ENCODE measurements around the gene DHRS3.
"Not testable (repeated sequence)": the region's sequence is repeated elsewhere in the genome, so short reads cannot be mapped to it uniquely, and the experiment has no call there.

Gene DHRS3, protein sequence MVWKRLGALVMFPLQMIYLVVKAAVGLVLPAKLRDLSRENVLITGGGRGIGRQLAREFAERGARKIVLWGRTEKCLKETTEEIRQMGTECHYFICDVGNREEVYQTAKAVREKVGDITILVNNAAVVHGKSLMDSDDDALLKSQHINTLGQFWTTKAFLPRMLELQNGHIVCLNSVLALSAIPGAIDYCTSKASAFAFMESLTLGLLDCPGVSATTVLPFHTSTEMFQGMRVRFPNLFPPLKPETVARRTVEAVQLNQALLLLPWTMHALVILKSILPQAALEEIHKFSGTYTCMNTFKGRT

GRCh38 chr1:12617901-12618660 lies at the start of gene DHRS3:
TSS of gene DHRS3 (minus strand) at chr1:12618210. CDS start at chr1:12617348, 862 bp downstream.
- H3K4me3 ChIP-seq (ENCODE audit: insufficient read length, low read depth) = peak within 1 kb of the TSS; percentile 76
- no peak for DNase-seq (ENCODE audit: low read depth, low spot score)
- TF ChIP-seq YY1 (IDR thresholded peaks at IDR 0.05; ENCODE audit: insufficient read depth, insufficient read length) = no peak
- TF ChIP-seq SUZ12 (IDR thresholded peaks at IDR 0.05; ENCODE audit: extremely low read depth, insufficient read depth, insufficient read length) = no peak
- TF ChIP-seq ZNF274 (IDR thresholded peaks at IDR 0.05; ENCODE audit: low read depth, low read length) = no peak
- H3K27me3 ChIP-seq (ENCODE audit: insufficient read depth, insufficient read length) = no peaks in the 10 kb centered on the region
- H3K9ac ChIP-seq (ENCODE audit: insufficient read length, low read depth) = peak within 1 kb of the TSS; percentile 95
- no peaks in the 10 kb centered on the region for H3K9me3 ChIP-seq (ENCODE audit: insufficient read depth, low read length)
- no peaks in the 10 kb centered on the region for H3K36me3 ChIP-seq (ENCODE audit: insufficient read depth, insufficient read length, low read length)
- peaks cover 9% of the 10 kb centered on the region for H3K4me1 ChIP-seq (ENCODE audit: insufficient read depth, insufficient read length)

DNA sequence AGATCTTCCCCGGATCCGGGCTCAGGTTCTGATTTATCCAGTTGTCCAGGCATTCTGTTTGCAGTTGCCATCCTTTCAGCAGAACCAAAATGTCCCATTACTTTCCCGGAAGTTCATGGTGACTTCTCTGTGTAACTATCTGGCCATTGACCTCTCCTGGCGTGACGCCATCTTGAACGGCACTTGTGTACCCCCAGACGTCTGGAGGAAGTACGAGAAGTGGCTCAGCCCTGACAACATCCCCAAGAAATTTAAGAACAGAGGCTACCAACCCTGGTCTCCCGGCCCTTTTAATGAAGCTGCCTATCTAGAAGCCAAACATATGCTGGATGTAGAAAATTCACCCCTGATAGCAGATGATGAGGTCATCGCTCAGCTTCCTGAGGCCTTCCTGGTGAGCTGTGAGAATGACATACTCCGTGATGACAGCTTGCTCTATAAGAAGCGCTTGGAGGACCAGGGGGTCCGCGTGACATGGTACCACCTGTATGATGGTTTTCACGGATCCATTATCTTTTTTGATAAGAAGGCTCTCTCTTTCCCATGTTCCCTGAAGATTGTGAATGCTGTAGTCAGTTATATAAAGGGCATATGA lies 48.2 kb upstream of the DHRS3 start:
- DNase-seq (ENCODE audit: low read depth, low spot score) = no peak
- no peaks in the 10 kb centered on the region for H3K4me1 ChIP-seq (ENCODE audit: insufficient read depth, insufficient read length)
- H3K4me3 ChIP-seq (ENCODE audit: insufficient read length, low read depth) = no peak overlapping the region
- no peak overlapping the region for H3K9ac ChIP-seq (ENCODE audit: insufficient read length, low read depth)
- H3K36me3 ChIP-seq (ENCODE audit: insufficient read depth, insufficient read length, low read length) = no peaks in the 10 kb centered on the region
- TF ChIP-seq YY1 (IDR thresholded peaks at IDR 0.05; ENCODE audit: insufficient read depth, insufficient read length) = no peak
- no peak for TF ChIP-seq SUZ12 (IDR thresholded peaks at IDR 0.05; ENCODE audit: extremely low read depth, insufficient read depth, insufficient read length)
- TF ChIP-seq ZNF274 (IDR thresholded peaks at IDR 0.05; ENCODE audit: low read depth, low read length) = no peak
- no peaks in the 10 kb centered on the region for H3K27me3 ChIP-seq (ENCODE audit: insufficient read depth, insufficient read length)
- peaks cover 21% of the 10 kb centered on the region; the same call in 1 of the 2 replicates for H3K9me3 ChIP-seq (ENCODE audit: insufficient read depth, low read length)

GRCh38 chr1:12665511-12665910 lies 47.5 kb upstream of the DHRS3 start:
- no peak for TF ChIP-seq YY1 (IDR thresholded peaks at IDR 0.05; ENCODE audit: insufficient read depth, insufficient read length)
- no peak for TF ChIP-seq ZNF274 (IDR thresholded peaks at IDR 0.05; ENCODE audit: low read depth, low read length)
- no peak for TF ChIP-seq SUZ12 (IDR thresholded peaks at IDR 0.05; ENCODE audit: extremely low read depth, insufficient read depth, insufficient read length)
- H3K4me3 ChIP-seq (ENCODE audit: insufficient read length, low read depth) = no peak overlapping the region
- no peak overlapping the region for H3K9ac ChIP-seq (ENCODE audit: insufficient read length, low read depth)
- H3K36me3 ChIP-seq (ENCODE audit: insufficient read depth, insufficient read length, low read length) = no peaks in the 10 kb centered on the region
- no peaks in the 10 kb centered on the region for H3K4me1 ChIP-seq (ENCODE audit: insufficient read depth, insufficient read length)
- no peaks in the 10 kb centered on the region for H3K27me3 ChIP-seq (ENCODE audit: insufficient read depth, insufficient read length)
- no peak for DNase-seq (ENCODE audit: low read depth, low spot score)
- peaks cover 21% of the 10 kb centered on the region; the same call in 1 of the 2 replicates for H3K9me3 ChIP-seq (ENCODE audit: insufficient read depth, low read length)

- H3K36me3 ChIP-seq (ENCODE audit: insufficient read depth, insufficient read length, low read length) = no peaks in the 10 kb centered on the region
- 0 out of 2 replicates have a peak, but pooled peaks cover 7% of the 10 kb centered on the region for H3K9me3 ChIP-seq (ENCODE audit: insufficient read depth, low read length)
- H3K9ac ChIP-seq (ENCODE audit: insufficient read length, low read depth) = no peak overlapping the region
- no peak overlapping the region for H3K4me3 ChIP-seq (ENCODE audit: insufficient read length, low read depth)
- TF ChIP-seq YY1 (IDR thresholded peaks at IDR 0.05; ENCODE audit: insufficient read depth, insufficient read length) (no peak), ZNF274 (IDR thresholded peaks at IDR 0.05; ENCODE audit: low read depth, low read length) (no peak), SUZ12 (IDR thresholded peaks at IDR 0.05; ENCODE audit: extremely low read depth, insufficient read depth, insufficient read length) (no peak)
- H3K4me1 ChIP-seq (ENCODE audit: insufficient read depth, insufficient read length) = no peaks in the 10 kb centered on the region
- no peak for DNase-seq (ENCODE audit: low read depth, low spot score)
- H3K27me3 ChIP-seq (ENCODE audit: insufficient read depth, insufficient read length) = no peaks in the 10 kb centered on the region
Observed at GRCh38 chr1:12662556-12662955, 44.5 kb upstream of the DHRS3 start.

DNA sequence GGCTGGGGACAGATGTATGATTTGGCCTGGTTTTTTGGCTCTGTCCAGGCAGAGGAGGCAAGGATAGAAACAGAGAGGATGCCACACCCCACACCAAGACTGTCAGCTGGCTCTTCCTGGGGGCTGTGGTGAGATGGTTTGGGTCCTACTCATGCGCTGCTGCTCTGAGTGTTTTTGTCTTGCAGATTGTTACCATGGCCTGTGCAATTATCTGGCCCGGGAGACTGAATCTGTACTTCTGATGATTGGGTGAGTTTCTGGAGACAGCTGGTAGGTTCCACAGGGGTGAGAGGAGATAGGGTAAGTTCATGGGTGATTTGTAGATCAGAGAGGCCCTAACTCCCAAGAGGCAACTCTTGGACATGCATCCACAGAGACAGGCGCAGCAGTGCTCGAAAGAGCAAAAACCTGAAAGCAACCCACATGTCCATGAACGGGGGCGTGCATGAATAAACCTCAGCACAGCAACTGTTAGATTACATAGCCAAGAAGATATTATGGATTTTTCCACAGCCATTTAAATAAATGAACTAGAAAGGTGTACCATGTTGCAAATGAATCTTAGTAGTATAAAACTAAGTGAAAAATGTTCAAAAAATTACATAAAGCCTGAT lies 43.7 kb upstream of the DHRS3 start:
- Histone ChIP-seq H3K27me3 (ENCODE audit: insufficient read depth, insufficient read length) (no peaks in the 10 kb centered on the region), H3K4me3 (ENCODE audit: insufficient read length, low read depth) (no peak overlapping the region), H3K36me3 (ENCODE audit: insufficient read depth, insufficient read length, low read length) (no peaks in the 10 kb centered on the region), H3K9me3 (ENCODE audit: insufficient read depth, low read length) (0 out of 2 replicates have a peak, but pooled peaks cover 6% of the 10 kb centered on the region), H3K9ac (ENCODE audit: insufficient read length, low read depth) (no peak overlapping the region), H3K4me1 (ENCODE audit: insufficient read depth, insufficient read length) (no peaks in the 10 kb centered on the region)
- DNase-seq (ENCODE audit: low read depth, low spot score) = no peak
- TF ChIP-seq ZNF274 (IDR thresholded peaks at IDR 0.05; ENCODE audit: low read depth, low read length) = no peak
- no peak for TF ChIP-seq YY1 (IDR thresholded peaks at IDR 0.05; ENCODE audit: insufficient read depth, insufficient read length)
- TF ChIP-seq SUZ12 (IDR thresholded peaks at IDR 0.05; ENCODE audit: extremely low read depth, insufficient read depth, insufficient read length) = no peak

DNA sequence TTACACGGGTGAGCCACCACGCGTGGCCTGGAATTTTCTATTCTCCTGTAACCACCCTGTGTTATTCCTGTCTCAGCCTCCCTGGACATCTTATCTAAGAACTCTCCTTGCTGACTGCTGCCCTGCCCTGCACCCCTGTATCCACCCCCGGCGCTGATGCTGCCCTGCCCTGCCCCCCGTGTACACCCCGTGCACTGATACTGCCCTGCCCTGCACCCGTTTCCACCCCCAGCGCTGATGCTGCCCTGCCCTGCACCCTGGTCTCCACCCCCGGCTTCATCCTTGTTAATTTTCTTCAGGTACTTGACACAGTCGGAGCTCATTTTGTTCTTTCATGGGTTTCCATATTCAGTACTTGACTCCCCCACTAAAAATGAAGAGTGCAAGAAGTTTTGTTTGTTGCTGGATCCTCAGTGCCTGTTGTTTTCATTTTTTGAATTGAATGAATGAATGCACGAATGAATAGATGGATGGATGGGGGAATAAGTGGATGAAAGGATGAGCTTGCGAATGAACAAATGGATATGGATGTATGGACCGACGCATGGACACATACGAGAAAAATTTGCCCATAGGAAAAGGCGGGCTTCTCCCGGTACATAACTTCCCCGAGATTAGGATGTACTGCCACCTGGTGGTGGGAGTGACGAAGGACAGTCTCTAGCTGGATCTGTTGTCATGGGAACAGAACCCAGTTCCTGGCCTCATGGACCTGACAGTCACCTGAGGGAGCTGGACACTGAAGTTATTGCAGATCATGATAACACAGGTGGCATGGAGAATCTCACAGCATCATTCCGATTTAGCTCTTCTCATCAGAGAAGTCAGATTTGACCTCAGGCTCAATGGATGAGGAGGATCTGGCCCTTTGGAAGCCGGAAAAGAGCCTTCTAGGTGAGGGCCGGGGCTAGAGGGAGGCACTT lies 40.8 kb upstream of the DHRS3 start:
- no peak overlapping the region for H3K4me3 ChIP-seq (ENCODE audit: insufficient read length, low read depth)
- peaks cover 6% of the 10 kb centered on the region; the same call in 1 of the 2 replicates for H3K9me3 ChIP-seq (ENCODE audit: insufficient read depth, low read length)
- H3K4me1 ChIP-seq (ENCODE audit: insufficient read depth, insufficient read length) = no peaks in the 10 kb centered on the region
- H3K36me3 ChIP-seq (ENCODE audit: insufficient read depth, insufficient read length, low read length) = no peaks in the 10 kb centered on the region
- H3K9ac ChIP-seq (ENCODE audit: insufficient read length, low read depth) = no peak overlapping the region
- DNase-seq (ENCODE audit: low read depth, low spot score) = peak; percentile 68
- TF ChIP-seq SUZ12 (IDR thresholded peaks at IDR 0.05; ENCODE audit: extremely low read depth, insufficient read depth, insufficient read length) (no peak), YY1 (IDR thresholded peaks at IDR 0.05; ENCODE audit: insufficient read depth, insufficient read length) (no peak), ZNF274 (IDR thresholded peaks at IDR 0.05; ENCODE audit: low read depth, low read length) (no peak)
- no peaks in the 10 kb centered on the region for H3K27me3 ChIP-seq (ENCODE audit: insufficient read depth, insufficient read length)

DNA sequence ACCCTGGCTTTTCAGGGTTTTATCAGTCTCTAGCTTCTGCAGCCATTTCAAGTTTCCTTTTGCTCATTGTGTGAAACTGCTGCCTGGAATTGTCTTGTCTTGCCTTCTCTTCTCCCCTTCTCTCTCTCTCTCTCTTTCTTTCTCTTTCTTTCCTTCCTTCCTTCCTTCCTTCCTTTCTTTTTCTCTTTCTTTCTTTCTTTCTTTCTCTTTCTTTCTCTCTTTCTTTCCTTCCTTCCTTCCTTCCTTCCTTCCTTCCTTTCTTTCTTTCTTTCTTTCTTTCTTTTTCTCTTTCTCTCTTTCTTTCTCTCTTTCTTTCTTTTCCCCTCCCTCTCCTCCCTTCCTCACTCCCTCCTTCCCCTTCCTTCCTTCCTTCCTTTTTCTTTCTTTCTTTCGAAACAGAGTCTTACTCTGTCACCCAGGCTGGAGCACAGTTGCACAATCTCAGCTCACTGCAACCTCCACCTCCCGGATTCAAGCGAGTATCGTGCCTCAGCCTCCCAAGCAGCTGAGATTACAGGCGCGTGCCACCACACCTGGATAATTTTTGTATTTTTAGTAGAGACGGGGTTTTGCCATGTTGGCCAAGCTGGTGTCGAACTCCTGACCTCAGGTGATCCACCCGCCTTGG lies 40.0 kb upstream of the DHRS3 start:
- H3K4me3 ChIP-seq (ENCODE audit: insufficient read length, low read depth); H3K27me3 ChIP-seq (ENCODE audit: insufficient read depth, insufficient read length); H3K36me3 ChIP-seq (ENCODE audit: insufficient read depth, insufficient read length, low read length); H3K9ac ChIP-seq (ENCODE audit: insufficient read length, low read depth); H3K4me1 ChIP-seq (ENCODE audit: insufficient read depth, insufficient read length); H3K9me3 ChIP-seq (ENCODE audit: insufficient read depth, low read length); DNase-seq (ENCODE audit: low read depth, low spot score): not testable (repeated sequence)
